Breast epithelium (tissue), 3 donors: ENCODE data around the gene PIGV.

Experiments
- CTCF ChIP-seq, 3 donors: fragments of 450-650 bp; IDR thresholded peaks; one replicate each; pipeline ENCODE4 v1.5.1; 2016 to 2017; ENCODE audit warnings: antibody characterized with exemption in 3 of 3, mild to moderate bottlenecking in 3 of 3, moderate library complexity in 3 of 3
- POLR2A ChIP-seq: fragments of 450-650 bp; IDR thresholded peaks from one replicate; pipeline ENCODE4 v1.6.1; 2016; ENCODE audit warnings: antibody characterized with exemption, mild to moderate bottlenecking, moderate library complexity
- POLR2AphosphoS5 ChIP-seq, 3 donors: sonication (generic); formaldehyde crosslinking; IDR thresholded peaks; one replicate each; pipeline ENCODE4 v1.6.1; 2017; ENCODE audit warnings: antibody characterized with exemption in 3 of 3

- TF ChIP-seq CTCF (IDR thresholded peaks at IDR 0.05): no peak
- no peak for TF ChIP-seq POLR2A
- no peak for TF ChIP-seq POLR2AphosphoS5 (IDR thresholded peaks at IDR 0.05)
These were observed 8.6 kb upstream of the PIGV start for GRCh38 chr1:26779098-26779668.
